Vagina (tissue), 2 donors: Measurements from ENCODE around the gene SLC18A2.

ENCODE experiments used
- POLR2A ChIP-seq, 2 donors: fragments of 450-650 bp; IDR thresholded peaks; one replicate each; pipeline ENCODE4 v1.6.1; 2017; ENCODE audit warnings: antibody characterized with exemption in 2 of 2, mild to moderate bottlenecking in 2 of 2, moderate library complexity in 2 of 2
- POLR2AphosphoS5 ChIP-seq, 2 donors: sonication (generic); formaldehyde crosslinking; IDR thresholded peaks; one replicate each; pipeline ENCODE4 v1.9.0; 2017; ENCODE audit warnings: antibody characterized with exemption in 2 of 2, mild to moderate bottlenecking in 2 of 2, low read depth in 1 of 2; ENCODE audit not compliant: insufficient read depth in 1 of 2
- TF ChIP-seq, protein P1 (sequence below), 3 experiments: fragments of 450-650 bp in 2 of 3; fragments of 200-600 bp in 1 of 3; sonication (generic) in 1 of 3; IDR thresholded peaks; one replicate each; pipeline ENCODE4 v1.5.1; 2017 to 2019; ENCODE audit warnings: antibody characterized with exemption in 3 of 3, mild to moderate bottlenecking in 2 of 3, moderate library complexity in 2 of 3

DNA sequence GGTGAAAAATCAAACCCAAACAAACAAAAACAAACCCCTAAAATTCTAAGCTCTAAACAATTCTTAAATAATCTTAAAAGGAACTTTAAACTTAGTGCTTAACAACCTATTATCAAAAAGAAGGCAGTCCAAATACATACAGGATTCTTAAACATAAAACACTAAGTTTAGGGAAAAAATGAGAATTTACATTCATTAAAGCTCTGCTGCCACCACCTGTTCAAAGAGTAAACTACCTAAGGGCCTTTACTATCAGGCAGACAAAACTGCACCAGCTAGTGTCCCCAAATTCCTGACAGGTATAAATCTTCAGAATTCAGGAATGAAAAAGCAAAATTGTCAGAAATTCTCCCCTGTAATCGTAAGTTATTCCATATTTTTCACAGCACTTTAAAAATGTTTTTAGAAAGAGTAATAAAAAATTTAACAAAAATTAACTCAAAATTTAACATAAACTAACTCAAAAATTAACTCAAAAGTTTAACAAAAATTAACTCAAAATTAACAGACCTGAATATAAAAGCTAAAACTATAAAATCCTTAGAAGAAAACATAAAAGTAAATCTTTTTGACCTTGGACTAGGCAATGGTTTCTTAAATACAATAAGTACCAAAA is 79.2 kb downstream of the SLC18A2 start:
- TF ChIP-seq, protein P1, sequence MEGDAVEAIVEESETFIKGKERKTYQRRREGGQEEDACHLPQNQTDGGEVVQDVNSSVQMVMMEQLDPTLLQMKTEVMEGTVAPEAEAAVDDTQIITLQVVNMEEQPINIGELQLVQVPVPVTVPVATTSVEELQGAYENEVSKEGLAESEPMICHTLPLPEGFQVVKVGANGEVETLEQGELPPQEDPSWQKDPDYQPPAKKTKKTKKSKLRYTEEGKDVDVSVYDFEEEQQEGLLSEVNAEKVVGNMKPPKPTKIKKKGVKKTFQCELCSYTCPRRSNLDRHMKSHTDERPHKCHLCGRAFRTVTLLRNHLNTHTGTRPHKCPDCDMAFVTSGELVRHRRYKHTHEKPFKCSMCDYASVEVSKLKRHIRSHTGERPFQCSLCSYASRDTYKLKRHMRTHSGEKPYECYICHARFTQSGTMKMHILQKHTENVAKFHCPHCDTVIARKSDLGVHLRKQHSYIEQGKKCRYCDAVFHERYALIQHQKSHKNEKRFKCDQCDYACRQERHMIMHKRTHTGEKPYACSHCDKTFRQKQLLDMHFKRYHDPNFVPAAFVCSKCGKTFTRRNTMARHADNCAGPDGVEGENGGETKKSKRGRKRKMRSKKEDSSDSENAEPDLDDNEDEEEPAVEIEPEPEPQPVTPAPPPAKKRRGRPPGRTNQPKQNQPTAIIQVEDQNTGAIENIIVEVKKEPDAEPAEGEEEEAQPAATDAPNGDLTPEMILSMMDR (IDR thresholded peaks at IDR 0.05), result peak; percentile 30 to 46 (median 31)
- no peak for TF ChIP-seq POLR2AphosphoS5 (IDR thresholded peaks at IDR 0.05; ENCODE audit: insufficient read depth in 1 of 2, low read depth in 1 of 2)
- TF ChIP-seq POLR2A (IDR thresholded peaks at IDR 0.05), result no peak
